NCI-H2196 (cell line): ENCODE results near the gene IGFBP2.
A peak's percentile ranks its signal among the peaks of the same experiment; 100 is the strongest.

Experiments used
- DNase-seq: peaks from one replicate; lab custom pipeline; 2025; ENCODE audit not compliant: unreplicated experiment; lab: John Stamatoyannopoulos, UW

Gene IGFBP2

GRCh38 chr2:216680951-216681629 is 47.9 kb downstream of the IGFBP2 start:
- no peak for DNase-seq

DNA sequence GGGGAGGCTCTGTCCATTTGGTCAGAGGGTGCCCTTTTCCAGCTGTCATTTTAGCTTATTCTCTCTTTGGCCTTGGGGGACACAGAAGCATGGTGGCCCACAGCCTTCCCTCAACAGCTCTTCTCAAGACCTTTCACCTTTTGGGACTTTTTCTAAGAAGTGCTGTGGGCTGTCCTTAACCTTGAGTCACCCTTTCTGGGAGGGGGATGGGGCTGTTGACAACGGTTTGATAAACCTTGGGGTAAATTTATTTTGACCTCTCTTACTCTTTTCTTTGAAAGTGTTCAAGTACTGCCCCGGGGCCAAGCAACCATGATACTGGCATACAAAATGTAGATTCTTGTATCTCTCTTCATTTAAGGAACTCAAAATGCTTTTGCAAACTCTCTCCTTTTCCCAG is 48.5 kb downstream of the IGFBP2 start:
- DNase-seq, result no peak

- peak; percentile 30 for DNase-seq
Measured at GRCh38 chr2:216683846-216684245, 50.6 kb downstream of the IGFBP2 start.

DNA sequence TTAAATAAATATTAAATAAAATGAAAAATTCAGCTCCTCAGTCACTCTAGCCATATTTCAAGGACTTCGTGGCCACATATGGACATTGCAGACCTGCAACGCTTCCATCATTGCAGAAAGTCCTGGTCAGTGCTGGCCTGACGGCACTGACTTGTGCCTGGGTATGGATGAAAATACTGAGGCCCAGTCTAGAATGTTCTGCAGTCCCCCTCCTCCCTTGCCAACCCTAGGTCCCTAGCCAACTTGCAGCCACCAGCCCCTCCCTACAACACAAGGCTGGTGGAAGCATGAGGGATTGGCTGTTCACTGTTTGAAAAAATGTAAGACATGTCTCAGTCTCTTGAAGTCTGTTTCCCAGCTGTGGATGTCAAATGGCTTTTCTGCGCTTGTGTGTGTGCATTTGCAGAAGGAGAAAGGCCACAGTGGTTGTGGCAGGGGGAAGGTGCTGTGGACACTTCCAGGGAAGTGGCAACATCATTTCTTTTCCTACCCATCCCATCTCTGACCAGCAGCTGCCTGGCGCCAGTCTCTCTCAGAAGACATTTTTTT is 52.2 kb downstream of the IGFBP2 start:
- no peak for DNase-seq

- DNase-seq, result no peak
Measured at GRCh38 chr2:216687111-216687510, 53.9 kb downstream of the IGFBP2 start.

DNA sequence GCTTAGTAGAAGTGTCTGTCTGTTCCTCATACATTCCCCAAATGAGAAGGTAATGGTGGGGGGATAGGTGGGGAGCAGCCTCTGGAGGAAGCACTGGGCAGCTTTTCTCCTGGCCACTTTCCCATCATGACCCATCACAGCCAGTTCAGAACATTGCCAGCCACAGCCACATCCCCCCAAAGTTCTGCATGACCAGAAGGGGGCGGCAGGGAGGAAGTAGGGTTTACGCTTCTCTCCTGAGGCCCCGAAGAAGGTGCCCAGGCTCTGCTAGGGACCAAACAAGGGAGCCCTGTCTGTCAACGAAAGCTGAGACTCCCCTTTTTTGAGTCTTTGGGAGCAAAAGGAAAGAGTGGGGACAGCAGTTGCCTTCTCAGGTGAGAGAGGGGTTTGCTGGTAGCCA is 54.4 kb downstream of the IGFBP2 start:
- no peak for DNase-seq

- DNase-seq, result peak; percentile 34
Measured at GRCh38 chr2:216688731-216689340, 55.6 kb downstream of the IGFBP2 start.

DNA sequence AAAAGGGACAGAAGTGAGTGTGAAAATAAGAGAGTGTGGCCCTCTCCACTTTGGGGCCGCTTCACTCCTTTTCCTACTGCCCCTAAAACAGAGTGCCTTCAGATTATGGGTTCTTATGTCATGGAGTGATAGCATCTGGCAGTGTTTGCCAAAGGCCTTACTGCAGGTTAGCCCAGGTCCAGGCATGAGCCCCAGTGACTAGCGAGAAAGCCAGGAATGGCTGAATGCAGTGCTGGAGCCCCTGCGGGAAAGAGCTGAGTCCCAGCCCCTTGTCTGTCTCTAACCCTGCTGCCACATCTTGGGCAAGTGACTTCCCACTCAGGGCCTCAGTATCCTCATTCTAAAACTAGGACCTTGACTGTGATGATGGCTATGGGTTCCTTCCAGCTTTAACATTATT is 56.2 kb downstream of the IGFBP2 start:
- DNase-seq, result no peak

DNA sequence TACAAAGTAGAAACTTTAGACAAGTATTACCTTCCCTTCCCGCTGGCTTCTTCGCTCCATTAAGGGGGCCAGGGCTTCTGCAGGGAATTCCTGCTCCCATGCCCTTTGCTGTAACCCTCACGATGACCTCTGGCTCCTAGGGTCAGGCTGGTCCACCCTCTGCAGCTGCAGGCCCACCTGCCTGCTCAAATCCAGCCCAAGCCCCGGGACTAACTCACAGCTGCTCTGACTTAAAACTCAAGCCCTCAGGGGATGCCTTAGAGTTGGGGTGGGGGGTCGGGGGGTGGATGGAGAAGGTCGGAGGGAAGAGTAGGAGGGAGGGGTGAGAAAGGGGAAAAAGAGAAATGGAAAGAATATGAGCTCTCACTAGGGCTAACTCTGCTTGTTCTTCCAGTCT is 57.2 kb downstream of the IGFBP2 start:
- DNase-seq, result no peak

GRCh38 chr2:216690853-216691741 is 57.9 kb downstream of the IGFBP2 start:
- peak; percentile 93 for DNase-seq

GRCh38 chr2:216692636-216693413 is 59.6 kb downstream of the IGFBP2 start:
- peak; percentile 86 for DNase-seq

DNA sequence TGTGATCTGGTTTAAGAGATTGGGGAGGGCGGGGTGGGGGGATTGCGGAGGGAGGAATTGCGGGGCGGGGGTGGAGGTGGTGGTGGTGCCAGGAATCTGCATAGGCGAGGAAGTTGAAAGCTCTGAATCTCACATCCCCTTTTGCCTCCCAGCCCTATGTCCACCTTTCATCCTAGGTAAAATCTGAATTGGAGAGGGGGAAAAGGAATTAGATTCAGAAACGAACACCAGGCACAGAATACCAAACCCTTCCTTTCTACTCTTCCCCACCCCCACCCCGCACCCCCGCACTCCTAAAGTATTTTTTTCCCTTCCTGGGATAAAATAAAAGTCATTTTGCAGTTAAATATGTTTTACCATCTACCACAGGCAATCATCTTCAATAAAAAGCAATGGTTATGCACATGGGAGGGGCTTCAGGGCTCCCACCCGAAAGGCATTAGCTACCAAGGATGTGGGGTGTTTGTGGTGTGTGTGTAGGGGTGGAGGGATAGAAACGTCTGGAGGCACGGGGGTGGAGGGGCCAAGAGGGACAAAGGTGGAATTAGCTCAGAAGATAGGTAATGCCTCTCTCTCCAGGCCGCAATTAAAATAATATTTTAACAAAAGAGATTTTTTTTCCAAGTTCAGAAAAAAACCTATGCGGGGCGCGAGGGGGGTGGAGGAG is 60.3 kb downstream of the IGFBP2 start:
- no peak for DNase-seq

DNA sequence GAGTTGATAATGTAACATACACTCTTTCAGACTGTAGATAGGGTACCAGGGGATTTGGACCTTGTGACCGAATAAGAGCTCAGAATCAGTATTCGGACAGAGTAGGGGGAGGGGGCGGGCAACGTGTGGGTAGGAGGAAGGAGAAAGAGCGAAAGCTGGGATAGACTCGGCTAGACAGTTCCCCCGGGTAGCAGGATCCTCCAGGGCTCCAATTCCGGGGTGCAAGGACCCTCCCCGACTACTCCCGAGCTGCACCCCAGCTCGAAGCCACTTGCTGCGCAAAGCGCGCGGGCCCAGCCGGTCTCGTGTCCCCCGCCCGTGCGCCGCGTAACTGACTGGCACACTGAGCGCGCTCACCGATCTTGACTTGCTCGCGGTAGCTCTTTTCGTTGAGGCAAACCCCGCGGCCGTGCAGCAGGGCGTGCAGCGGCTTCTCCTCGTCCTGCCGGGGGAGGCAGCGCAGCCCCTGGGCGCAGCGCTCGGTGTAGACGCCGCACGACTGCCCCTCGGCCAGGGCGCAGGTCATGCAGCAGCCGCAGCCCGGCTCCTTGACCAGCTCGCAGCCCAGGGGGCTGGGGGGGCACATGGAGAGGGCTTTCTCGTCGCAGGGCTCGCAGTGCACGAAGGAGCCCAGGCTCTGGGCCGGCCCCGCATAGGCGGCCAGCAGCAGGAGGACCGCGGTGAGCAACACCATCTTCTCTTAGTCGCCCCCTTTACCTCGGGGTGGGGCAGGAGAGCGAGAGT is 61.0 kb downstream of the IGFBP2 start:
- DNase-seq, result peak; percentile 35

- no peak for DNase-seq
Measured at GRCh38 chr2:216694826-216695217, 61.6 kb downstream of the IGFBP2 start.

- peak; percentile 89 for DNase-seq
Measured at GRCh38 chr2:216695401-216695821, 62.2 kb downstream of the IGFBP2 start, which contains the start of gene IGFBP5. Gene IGFBP5 (minus strand): TSS chr2:216695549. CDS start chr2:216694775, 774 bp downstream.

DNA sequence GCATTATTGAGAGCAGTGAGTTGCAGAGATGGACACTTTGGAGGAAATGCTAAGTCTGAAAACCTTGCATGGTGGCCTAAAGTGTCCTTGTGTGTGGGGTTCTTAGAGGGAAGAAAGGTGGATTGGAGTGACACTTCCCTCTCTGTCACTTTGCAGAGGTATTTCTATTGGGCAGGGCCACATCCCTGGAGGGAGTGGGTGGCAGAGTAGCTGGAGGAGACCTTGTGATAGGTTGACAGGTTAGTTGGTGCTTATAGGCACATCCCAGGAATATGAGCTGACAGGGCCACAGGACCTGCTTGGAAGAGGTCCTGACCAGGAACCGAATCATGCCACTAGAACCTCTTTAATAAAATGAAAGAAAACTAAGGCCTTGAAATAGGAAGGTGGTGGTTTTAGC is 63.1 kb downstream of the IGFBP2 start:
- no peak for DNase-seq

DNA sequence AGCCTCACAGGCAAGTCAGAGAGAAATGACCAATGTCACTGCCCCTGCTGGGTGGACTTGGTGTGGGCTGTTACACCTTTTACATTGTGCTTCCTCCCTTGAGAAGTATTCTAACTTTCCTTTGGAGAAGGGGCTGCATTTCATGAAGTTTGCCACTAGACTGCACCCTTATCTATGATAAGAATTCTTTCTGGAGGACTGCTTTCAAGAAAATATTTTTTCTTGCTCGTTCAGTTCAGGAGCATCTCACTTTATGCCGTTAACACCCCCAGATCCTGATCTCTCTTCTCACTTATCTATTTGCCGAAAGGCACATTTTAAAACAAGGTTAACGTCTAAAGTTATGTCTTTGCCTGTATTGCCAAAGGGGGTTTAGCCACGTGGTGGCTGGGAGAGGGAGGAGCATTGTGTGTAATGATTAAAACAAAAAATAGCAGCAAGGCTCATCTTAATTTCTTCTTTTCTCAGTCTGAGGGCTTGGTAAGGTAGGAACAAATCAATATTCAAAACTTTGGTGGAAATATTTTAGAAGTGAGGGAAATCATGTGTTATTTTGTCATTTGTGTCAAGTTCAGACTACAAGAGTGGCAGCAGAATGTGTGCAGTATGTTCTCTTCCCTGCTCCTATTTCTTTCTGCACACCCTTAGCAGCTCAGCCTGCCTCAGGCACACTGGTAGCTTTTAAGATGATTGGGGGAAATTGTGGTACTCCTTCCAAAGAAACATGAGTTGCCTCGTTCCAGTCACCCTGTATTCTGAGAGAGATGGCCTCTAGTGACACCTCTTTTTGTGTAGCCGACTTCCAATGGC is 63.7 kb downstream of the IGFBP2 start:
- DNase-seq, result peak; percentile 28

GRCh38 chr2:216698293-216698692 is 65.1 kb downstream of the IGFBP2 start:
- DNase-seq, result no peak

GRCh38 chr2:216698895-216699294 is 65.7 kb downstream of the IGFBP2 start:
- peak; percentile 73 for DNase-seq
